SK-N-SH (cell line): ENCODE measurements around the gene OIP5.

Source experiments
- CTCF ChIP-seq: fragments of 200-600 bp; sonication (generic); IDR thresholded peaks from 2 replicates; pipeline ENCODE4 v1.6.1; 2017; ENCODE audit warnings: antibody characterized with exemption, mild to moderate bottlenecking, moderate library complexity
- EP300 ChIP-seq, 2 experiments: IDR thresholded peaks; 2 replicates each; pipeline versions ENCODE4 v1.4.0 to v1.6.1; 2012; ENCODE audit warnings: borderline replicate concordance in 1 of 2, low read depth in 1 of 2, low read length in 1 of 2
- FOXM1 ChIP-seq: IDR thresholded peaks from 2 replicates; pipeline ENCODE4 v1.4.0; 2012; ENCODE audit warnings: low read depth, mild to moderate bottlenecking
- JUND ChIP-seq: IDR thresholded peaks from 2 replicates; pipeline ENCODE4 v1.4.0; 2012
- NFIC ChIP-seq: IDR thresholded peaks from 2 replicates; pipeline ENCODE4 v1.4.0; 2012; ENCODE audit warnings: borderline replicate concordance
- NRF1 ChIP-seq: IDR thresholded peaks from 2 replicates; pipeline ENCODE4 v1.6.1; 2012; ENCODE audit warnings: low read depth, mild to moderate bottlenecking, low read length
- POLR2AphosphoS5 ChIP-seq: IDR thresholded peaks from 2 replicates; pipeline ENCODE4 v1.6.1; 2012; ENCODE audit warnings: low read depth, low read length
- RFX5 ChIP-seq: IDR thresholded peaks from 2 replicates; pipeline ENCODE4 v1.6.1; 2012; ENCODE audit warnings: mild to moderate bottlenecking, improper control_type of control experiment, low read length
- TAF1 ChIP-seq: IDR thresholded peaks from 2 replicates; pipeline ENCODE4 v1.6.1; 2012; ENCODE audit warnings: low read depth, mild to moderate bottlenecking, low read length, moderate library complexity, borderline replicate concordance
- TEAD4 ChIP-seq: IDR thresholded peaks from 2 replicates; pipeline ENCODE4 v1.4.0; 2012; ENCODE audit warnings: mild to moderate bottlenecking, borderline replicate concordance; ENCODE audit not compliant: insufficient read depth
- USF2 ChIP-seq: fragments of 150-350 bp; IDR thresholded peaks from 2 replicates; pipeline ENCODE4 v1.6.1; 2017; ENCODE audit warnings: antibody characterized with exemption, low read length, low read depth, borderline replicate concordance

- TF ChIP-seq CTCF = no peak
- no peak for TF ChIP-seq EP300 (IDR thresholded peaks at IDR 0.05; ENCODE audit: borderline replicate concordance in 1 of 2, low read depth in 1 of 2, low read length in 1 of 2)
- TF ChIP-seq TEAD4 = no peak
- TF ChIP-seq POLR2AphosphoS5 = no peak
- no peak for TF ChIP-seq NRF1
- no peak for TF ChIP-seq FOXM1
- no peak for TF ChIP-seq JUND
- no peak for TF ChIP-seq RFX5
- TF ChIP-seq NFIC = no peak
- no peak for TF ChIP-seq TAF1
- TF ChIP-seq USF2 = no peak
These were observed 42.4 kb downstream of the OIP5 start for GRCh38 chr15:41289953-41290352.
